ENCODE results near the gene THADA.

- TF ChIP-seq CTCF (IDR thresholded peaks at IDR 0.05): no peak
- TF ChIP-seq POLR2A (IDR thresholded peaks at IDR 0.05): no peak
These were observed 291.9 kb downstream of the THADA start for GRCh38 chr2:43303889-43304288.

Data from thyroid gland (tissue), 4 donors.